ENCODE data around the gene CHST1.

CHST1 gene

GRCh38 chr11:45665206-45665932 lies at the start of gene CHST1:
CHST1 (minus strand) TSS chr11:45665622; CDS start chr11:45650923, 14,699 bp downstream.
- no peak for DNase-seq (ENCODE audit: low spot score)

GRCh38 chr11:45713573-45713972 lies 48.2 kb upstream of the CHST1 start:
- DNase-seq (ENCODE audit: low spot score), result no peak

GRCh38 chr11:45710561-45710960 lies 45.1 kb upstream of the CHST1 start:
- no peak for DNase-seq (ENCODE audit: low spot score)

GRCh38 chr11:45708887-45709663 lies 43.7 kb upstream of the CHST1 start:
- DNase-seq (ENCODE audit: low spot score), result no peak

- no peak for DNase-seq (ENCODE audit: low spot score)
These were observed 39.2 kb upstream of the CHST1 start for GRCh38 chr11:45704635-45705034.

- DNase-seq (ENCODE audit: low spot score), result no peak
These were observed 38.7 kb upstream of the CHST1 start for GRCh38 chr11:45704133-45704532.

GRCh38 chr11:45702511-45702910 lies 37.1 kb upstream of the CHST1 start:
- no peak for DNase-seq (ENCODE audit: low spot score)

- no peak for DNase-seq (ENCODE audit: low spot score)
These were observed 33.5 kb upstream of the CHST1 start for GRCh38 chr11:45698777-45699497.

- no peak for DNase-seq (ENCODE audit: low spot score)
These were observed 27.5 kb upstream of the CHST1 start for GRCh38 chr11:45692808-45693453.

GRCh38 chr11:45688472-45689033 lies 23.1 kb upstream of the CHST1 start:
- no peak for DNase-seq (ENCODE audit: low spot score)

GRCh38 chr11:45687836-45688235 lies 22.4 kb upstream of the CHST1 start:
- no peak for DNase-seq (ENCODE audit: low spot score)

GRCh38 chr11:45685964-45686537 lies 20.6 kb upstream of the CHST1 start:
- DNase-seq (ENCODE audit: low spot score), result no peak

- DNase-seq (ENCODE audit: low spot score), result no peak
These were observed 19.0 kb upstream of the CHST1 start for GRCh38 chr11:45684440-45684839.

- no peak for DNase-seq (ENCODE audit: low spot score)
These were observed 18.0 kb upstream of the CHST1 start for GRCh38 chr11:45683271-45684058.

- no peak for DNase-seq (ENCODE audit: low spot score)
These were observed 14.4 kb upstream of the CHST1 start for GRCh38 chr11:45679806-45680205.

- DNase-seq (ENCODE audit: low spot score), result no peak
These were observed 13.6 kb upstream of the CHST1 start for GRCh38 chr11:45678976-45679375.

GRCh38 chr11:45677770-45678512 lies 12.5 kb upstream of the CHST1 start:
- no peak for DNase-seq (ENCODE audit: low spot score)

- no peak for DNase-seq (ENCODE audit: low spot score)
These were observed 11.2 kb upstream of the CHST1 start for GRCh38 chr11:45676522-45677095.

GRCh38 chr11:45675646-45676045 lies 10.2 kb upstream of the CHST1 start:
- no peak for DNase-seq (ENCODE audit: low spot score)

Measured in cerebellar cortex (tissue), 1 donor.